ENCODE results near the gene TJP2. TPM values are rescaled to one million over a fixed set of nuclear protein-coding genes. Genes with fewer than 3 reads are reported as not detected.
"Not testable (repeated sequence)": the region's sequence is repeated elsewhere in the genome, so short reads cannot be mapped to it uniquely, and the experiment has no call there.

The TJP2 gene
- total and polyA plus RNA-seq, 2 of the 4 experiments (the other 2 are of a cell fraction), result 38.3 to 49.3 TPM

DNA sequence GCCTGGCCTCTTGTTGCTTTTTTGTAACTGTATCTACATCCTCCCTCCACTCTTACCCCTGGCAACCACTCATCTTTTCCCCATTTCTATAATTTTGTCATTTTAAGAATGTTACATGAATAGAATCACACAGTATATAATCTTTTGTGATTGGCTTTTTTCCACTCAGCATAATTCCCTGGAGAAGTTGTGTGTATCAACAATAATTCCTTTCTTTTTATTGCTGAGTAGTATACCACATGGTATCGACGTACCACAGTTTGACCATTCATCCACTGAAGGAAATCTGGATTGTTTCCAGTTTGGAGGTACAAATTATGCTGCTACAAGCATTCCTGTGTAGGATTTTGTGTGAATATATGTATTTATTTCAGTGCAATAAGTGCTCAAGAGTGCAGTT, 129.3 kb downstream of the TJP2 start:
- WGBS, 2 experiments (ENCODE audit: extremely low coverage in 2 of 2, insufficient read length in 1 of 2), result 69% methylated on average over 2 of the region's 2 CpGs; no CpG with 5 or more reads in 1 of the 2 experiments
- Histone ChIP-seq H2BK15ac (ENCODE audit: low read depth, low read length) (no peak overlapping the region), H3K9me3 (ENCODE audit: control insufficient read depth, insufficient read depth, low read length) (no peaks in the 10 kb centered on the region), H3K36me3 (ENCODE audit: control insufficient read depth, insufficient read depth, low read length) (no peaks in the 10 kb centered on the region), H3K9ac (ENCODE audit: low read depth, low read length) (no peak overlapping the region), H3K23ac (ENCODE audit: low read depth, low read length) (no peak overlapping the region), H2BK120ac (ENCODE audit: low read depth, low read length) (no peak overlapping the region), H3K27me3 (ENCODE audit: control insufficient read depth, insufficient read depth, low read length) (peaks cover 4% of the 10 kb centered on the region; the same call in 1 of the 2 replicates), H4K5ac (ENCODE audit: low read depth, low read length) (no peak overlapping the region), H2BK5ac (ENCODE audit: low read depth, low read length, poor library complexity, severe bottlenecking) (no peak overlapping the region), H2AK9ac (replicated peaks; ENCODE audit: low read depth, low read length, poor library complexity) (no peak overlapping the region), H3K4ac (ENCODE audit: low read depth, low read length) (no peak overlapping the region), H2AFZ (replicated peaks; ENCODE audit: low read length, poor library complexity) (no peak overlapping the region), H3K14ac (replicated peaks; ENCODE audit: low read depth, low read length) (no peak overlapping the region), H2AK5ac (ENCODE audit: low read depth, low read length) (no peak overlapping the region), H3K27ac (ENCODE audit: insufficient read depth, low read length) (no peak overlapping the region), H3K56ac (ENCODE audit: extremely low read depth, insufficient read depth, low read length) (no peak overlapping the region), H3K4me2 (ENCODE audit: low read depth, low read length) (no peak overlapping the region), H4K20me1 (ENCODE audit: insufficient read depth, low read length) (no peaks in the 10 kb centered on the region), H3K4me1 (ENCODE audit: control insufficient read depth, insufficient read depth, low read length) (peaks cover 2% of the 10 kb centered on the region; the same call in 1 of the 2 replicates), H4K8ac (ENCODE audit: low read depth in 2 of 2, low read length in 2 of 2) (no peak overlapping the region), H3K4me3 (ENCODE audit: insufficient read depth, low read depth, low read length) (no peak overlapping the region), H3K79me1 (ENCODE audit: low read depth in 1 of 2, low read length in 2 of 2) (no peaks in the 10 kb centered on the region), H3K18ac (ENCODE audit: low read depth, low read length) (no peak overlapping the region), H2BK20ac (ENCODE audit: low read depth, low read length) (no peak overlapping the region), H3K9me1 (ENCODE audit: insufficient read depth, low read length) (no peaks in the 10 kb centered on the region), H4K91ac (ENCODE audit: insufficient read depth, low read depth, low read length) (no peak overlapping the region)
- in situ Hi-C loops (cut with MboI; ENCODE audit: low sequenced_read_pairs), result no loop called here
- ATAC-seq (ENCODE audit: low read depth), result no peak
- intact Hi-C loops (cut with micrococcal nuclease), result no loop called here
- BruUV-seq (replicated peaks), result no TSS peak
- TF ChIP-seq MAZ (IDR thresholded peaks at IDR 0.05; ENCODE audit: borderline replicate concordance, low read depth, low read length) (no peak), RAD21 (IDR thresholded peaks at IDR 0.05; ENCODE audit: low read length) (no peak), POLR2A (IDR thresholded peaks at IDR 0.05; ENCODE audit: low read depth, low read length) (no peak)
- no peak for DNase-seq
- POLR2A ChIA-PET (ENCODE audit: unreplicated experiment), result no interaction called here
- dilution Hi-C loops (cut with HindIII; ENCODE audit: low sequenced_read_pairs, unreplicated experiment), result no loop called here
- CTCF ChIA-PET, result no interaction called here

DNA sequence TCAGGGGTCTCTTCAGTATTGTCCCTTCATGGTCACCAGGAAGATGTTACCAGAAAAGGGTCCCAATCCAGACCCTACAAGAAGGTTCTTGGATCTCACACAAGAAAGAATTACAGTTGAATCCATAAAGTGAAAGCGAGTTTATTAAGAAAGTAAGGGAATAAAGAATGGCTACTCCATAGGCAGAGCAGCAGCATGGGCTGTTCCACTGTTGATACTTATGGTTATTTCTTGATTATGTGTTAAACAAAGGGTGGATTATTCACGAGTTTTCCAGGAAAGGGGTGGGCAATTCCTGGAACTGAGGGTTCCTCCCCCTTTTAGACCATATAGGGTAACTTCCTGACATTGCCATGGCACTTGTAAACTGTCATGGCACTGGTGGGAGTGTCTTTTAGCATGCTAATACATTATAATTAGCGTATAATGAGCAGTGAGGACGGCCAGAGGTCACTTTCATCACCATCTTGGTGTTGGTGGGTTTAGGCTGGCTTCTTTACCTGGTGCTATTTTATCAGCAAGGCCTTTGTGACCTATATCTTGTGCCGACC, 132.9 kb downstream of the TJP2 start:
- intact Hi-C loops (cut with micrococcal nuclease), result not testable (repeated sequence)

More for the DNA sequence above, 132.9 kb downstream of the TJP2 start:
- H3K79me1 ChIP-seq (ENCODE audit: low read depth in 1 of 2, low read length in 2 of 2); H4K8ac ChIP-seq (ENCODE audit: low read depth in 2 of 2, low read length in 2 of 2); H2BK20ac ChIP-seq (ENCODE audit: low read depth, low read length); H3K14ac ChIP-seq (replicated peaks; ENCODE audit: low read depth, low read length); H2BK15ac ChIP-seq (ENCODE audit: low read depth, low read length); H3K36me3 ChIP-seq (ENCODE audit: control insufficient read depth, insufficient read depth, low read length); H3K4me3 ChIP-seq (ENCODE audit: insufficient read depth, low read depth, low read length); H3K18ac ChIP-seq (ENCODE audit: low read depth, low read length); H3K9me1 ChIP-seq (ENCODE audit: insufficient read depth, low read length); H2BK5ac ChIP-seq (ENCODE audit: low read depth, low read length, poor library complexity, severe bottlenecking); H3K9ac ChIP-seq (ENCODE audit: low read depth, low read length); H3K9me3 ChIP-seq (ENCODE audit: control insufficient read depth, insufficient read depth, low read length); H2BK120ac ChIP-seq (ENCODE audit: low read depth, low read length); H3K27ac ChIP-seq (ENCODE audit: insufficient read depth, low read length); H2AK5ac ChIP-seq (ENCODE audit: low read depth, low read length); H4K5ac ChIP-seq (ENCODE audit: low read depth, low read length); H2AFZ ChIP-seq (replicated peaks; ENCODE audit: low read length, poor library complexity); H3K4me1 ChIP-seq (ENCODE audit: control insufficient read depth, insufficient read depth, low read length); BruUV-seq (replicated peaks); H3K23ac ChIP-seq (ENCODE audit: low read depth, low read length); H3K4ac ChIP-seq (ENCODE audit: low read depth, low read length); H3K4me2 ChIP-seq (ENCODE audit: low read depth, low read length); H3K56ac ChIP-seq (ENCODE audit: extremely low read depth, insufficient read depth, low read length); DNase-seq; H2AK9ac ChIP-seq (replicated peaks; ENCODE audit: low read depth, low read length, poor library complexity); in situ Hi-C loops (cut with MboI; ENCODE audit: low sequenced_read_pairs); ATAC-seq (ENCODE audit: low read depth); H4K20me1 ChIP-seq (ENCODE audit: insufficient read depth, low read length); CTCF ChIA-PET; H4K91ac ChIP-seq (ENCODE audit: insufficient read depth, low read depth, low read length); dilution Hi-C loops (cut with HindIII; ENCODE audit: low sequenced_read_pairs, unreplicated experiment); H3K27me3 ChIP-seq (ENCODE audit: control insufficient read depth, insufficient read depth, low read length); POLR2A ChIA-PET (ENCODE audit: unreplicated experiment): not testable (repeated sequence)
- WGBS, 2 experiments (ENCODE audit: extremely low coverage in 2 of 2, insufficient read length in 1 of 2), result no CpG with 5 or more reads among the region's 5 CpGs
